ENCODE results near the gene GPANK1. TPM values are rescaled to one million over a fixed set of nuclear protein-coding genes. Genes with fewer than 3 reads are reported as not detected.

GPANK1 gene
- polyA plus RNA-seq, 3 donors: 26.2 to 33.9 (median 33.8) TPM

- DNase-seq: peak; percentile 75
These were observed 13.1 kb downstream of the GPANK1 start for GRCh38 chr6:31651602-31652191.

- DNase-seq: no peak
These were observed 19.5 kb downstream of the GPANK1 start for GRCh38 chr6:31645325-31645724.

GRCh38 chr6:31643818-31644454 lies 20.9 kb downstream of the GPANK1 start:
- DNase-seq: no peak

GRCh38 chr6:31642798-31643570 lies 21.8 kb downstream of the GPANK1 start:
- DNase-seq: no peak

GRCh38 chr6:31641370-31641769 lies 23.4 kb downstream of the GPANK1 start:
- DNase-seq: no peak

GRCh38 chr6:31640612-31641011 lies 24.2 kb downstream of the GPANK1 start:
- DNase-seq: no peak

- no peak for DNase-seq
These were observed 25.3 kb downstream of the GPANK1 start for GRCh38 chr6:31639449-31639861.

- no peak for DNase-seq
These were observed 25.8 kb downstream of the GPANK1 start for GRCh38 chr6:31639043-31639442.

GRCh38 chr6:31636698-31637596 lies 27.9 kb downstream of the GPANK1 start:
- DNase-seq: no peak

GRCh38 chr6:31634969-31635575 lies 29.7 kb downstream of the GPANK1 start:
- no peak for DNase-seq

- no peak for DNase-seq
These were observed 30.7 kb downstream of the GPANK1 start for GRCh38 chr6:31634131-31634530.

- no peak for DNase-seq
These were observed 31.4 kb downstream of the GPANK1 start for GRCh38 chr6:31633447-31633846.

GRCh38 chr6:31632279-31632946 lies 32.4 kb downstream of the GPANK1 start:
- DNase-seq: no peak

- no peak for DNase-seq
These were observed 33.0 kb downstream of the GPANK1 start for GRCh38 chr6:31631681-31632278.

- DNase-seq: no peak
These were observed 33.6 kb downstream of the GPANK1 start for GRCh38 chr6:31631209-31631608.

GRCh38 chr6:31630177-31630934 lies 34.4 kb downstream of the GPANK1 start:
- no peak for DNase-seq

- DNase-seq: no peak
These were observed 35.8 kb downstream of the GPANK1 start for GRCh38 chr6:31629014-31629413.

- DNase-seq: no peak
These were observed 37.0 kb downstream of the GPANK1 start for GRCh38 chr6:31627690-31628287.

- DNase-seq: no peak
These were observed 37.8 kb downstream of the GPANK1 start for GRCh38 chr6:31626952-31627351.
